ENCODE measurements around the gene BIRC7.

The BIRC7 gene

GRCh38 chr20:63235399-63235983, at the start of gene BIRC7:
Gene BIRC7 (plus strand): TSS chr20:63235905. CDS start chr20:63236097, 192 bp downstream.
- no peak for DNase-seq

GRCh38 chr20:63186084-63186483, 49.6 kb upstream of the BIRC7 start:
- no peak for DNase-seq

GRCh38 chr20:63186528-63187316, 49.0 kb upstream of the BIRC7 start:
- DNase-seq, result no peak

- DNase-seq, result no peak
These were observed 48.2 kb upstream of the BIRC7 start for GRCh38 chr20:63187338-63188158.

- DNase-seq, result no peak
These were observed 47.6 kb upstream of the BIRC7 start for GRCh38 chr20:63188159-63188442.

GRCh38 chr20:63188641-63189321, 46.9 kb upstream of the BIRC7 start:
- DNase-seq, result no peak

- no peak for DNase-seq
These were observed 46.4 kb upstream of the BIRC7 start for GRCh38 chr20:63189322-63189642.

GRCh38 chr20:63189846-63190559, 45.7 kb upstream of the BIRC7 start:
- DNase-seq, result no peak

- no peak for DNase-seq
These were observed 44.9 kb upstream of the BIRC7 start for GRCh38 chr20:63190828-63191227.

GRCh38 chr20:63191400-63191799, 44.3 kb upstream of the BIRC7 start:
- no peak for DNase-seq

- DNase-seq, result no peak
These were observed 43.0 kb upstream of the BIRC7 start for GRCh38 chr20:63192721-63193120.

- no peak for DNase-seq
These were observed 41.5 kb upstream of the BIRC7 start for GRCh38 chr20:63194007-63194796.

GRCh38 chr20:63194797-63195173, 40.9 kb upstream of the BIRC7 start:
- DNase-seq, result no peak

GRCh38 chr20:63196768-63197470, 38.8 kb upstream of the BIRC7 start:
- no peak for DNase-seq

- DNase-seq, result no peak
These were observed 37.1 kb upstream of the BIRC7 start for GRCh38 chr20:63198606-63199005.

- DNase-seq, result no peak
These were observed 33.7 kb upstream of the BIRC7 start for GRCh38 chr20:63202021-63202420.

- no peak for DNase-seq
These were observed 32.7 kb upstream of the BIRC7 start for GRCh38 chr20:63202811-63203526.

- DNase-seq, result no peak
These were observed 31.3 kb upstream of the BIRC7 start for GRCh38 chr20:63204362-63204761.

GRCh38 chr20:63205896-63206295, 29.8 kb upstream of the BIRC7 start:
- DNase-seq, result no peak

GRCh38 chr20:63206878-63207277, 28.8 kb upstream of the BIRC7 start:
- no peak for DNase-seq
